SK-N-MC (cell line): ENCODE measurements around the gene METTL1.

Source experiments
- EZH2 ChIP-seq: fragments of 200-600 bp; sonication (generic); IDR thresholded peaks from one replicate; pipeline ENCODE4 v1.6.1; 2017; ENCODE audit warnings: antibody characterized with exemption
- FOXP2 ChIP-seq: optimal IDR thresholded peaks from 2 replicates; pipeline ENCODE3; 2011; ENCODE audit warnings: mild to moderate bottlenecking, moderate library complexity; ENCODE audit not compliant: insufficient read depth; ENCODE audit errors: extremely low read length, control extremely low read depth
- POLR2AphosphoS5 ChIP-seq: IDR thresholded peaks from 2 replicates; pipeline ENCODE4 v1.6.1; 2012; ENCODE audit warnings: mild to moderate bottlenecking, low read depth, low read length, borderline replicate concordance

DNA sequence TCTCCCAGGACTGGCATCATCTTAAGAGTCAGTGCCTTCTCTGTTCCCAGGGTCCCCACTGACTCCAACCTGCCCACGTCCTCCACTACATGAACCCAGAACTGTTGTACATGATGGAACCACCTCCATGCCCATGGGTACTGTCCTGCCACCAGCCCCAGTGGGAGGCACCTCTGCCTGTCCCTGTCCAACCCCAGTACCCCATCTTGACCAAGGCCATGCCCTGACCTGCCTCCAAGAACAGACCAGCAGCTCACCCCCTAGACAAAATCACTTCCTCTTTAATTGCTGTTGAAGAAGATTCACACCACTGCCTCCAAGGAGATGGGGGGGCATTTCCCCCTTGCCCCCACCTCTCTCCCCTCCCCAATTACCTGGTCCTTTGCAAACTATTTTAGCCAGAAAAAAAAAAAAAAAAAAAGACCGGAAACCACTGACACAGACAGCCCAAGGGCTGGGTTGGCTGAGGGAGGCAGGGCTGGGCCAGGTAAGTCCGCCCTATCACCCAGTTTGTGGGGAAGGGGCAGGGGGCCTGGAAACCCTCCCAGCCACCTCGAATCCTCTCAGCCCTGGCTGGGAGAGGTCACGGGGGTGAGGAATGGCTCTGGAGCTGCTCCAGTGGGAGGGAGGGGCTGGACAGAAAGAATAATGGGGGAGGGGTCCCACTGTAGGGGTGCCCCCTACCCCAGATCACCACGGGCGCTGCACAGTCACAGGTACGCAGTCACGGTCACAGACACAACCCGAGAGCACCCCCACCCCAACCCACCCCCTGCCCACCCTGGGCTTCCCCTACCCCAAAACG is 46.8 kb downstream of the METTL1 start:
- TF ChIP-seq POLR2AphosphoS5 (no peak), EZH2 (no peak), FOXP2 (no peak)
